H4 (cell line): ENCODE data around the gene TTL. TPM values are rescaled to one million over a fixed set of nuclear protein-coding genes. Genes with fewer than 3 reads are reported as not detected.
"Not testable (repeated sequence)": the region's sequence is repeated elsewhere in the genome, so short reads cannot be mapped to it uniquely, and the experiment has no call there.

ENCODE experiments used
- DNase-seq: peaks from one replicate; pipeline ENCODE4 v3.0.0-alpha.2; 2015; ENCODE audit warnings: low spot score
- total RNA-seq: library from RNA; depleted of rRNA; stranded (reverse); fragments of >200 nt; shearing (Covaris generic); gene quantifications from 2 replicates; pipeline ENCODE4 v1.2.3, GENCODE V29; 2014

TTL gene
- total RNA-seq, 1 experiment from 2014 or later = 32.9 TPM

DNA sequence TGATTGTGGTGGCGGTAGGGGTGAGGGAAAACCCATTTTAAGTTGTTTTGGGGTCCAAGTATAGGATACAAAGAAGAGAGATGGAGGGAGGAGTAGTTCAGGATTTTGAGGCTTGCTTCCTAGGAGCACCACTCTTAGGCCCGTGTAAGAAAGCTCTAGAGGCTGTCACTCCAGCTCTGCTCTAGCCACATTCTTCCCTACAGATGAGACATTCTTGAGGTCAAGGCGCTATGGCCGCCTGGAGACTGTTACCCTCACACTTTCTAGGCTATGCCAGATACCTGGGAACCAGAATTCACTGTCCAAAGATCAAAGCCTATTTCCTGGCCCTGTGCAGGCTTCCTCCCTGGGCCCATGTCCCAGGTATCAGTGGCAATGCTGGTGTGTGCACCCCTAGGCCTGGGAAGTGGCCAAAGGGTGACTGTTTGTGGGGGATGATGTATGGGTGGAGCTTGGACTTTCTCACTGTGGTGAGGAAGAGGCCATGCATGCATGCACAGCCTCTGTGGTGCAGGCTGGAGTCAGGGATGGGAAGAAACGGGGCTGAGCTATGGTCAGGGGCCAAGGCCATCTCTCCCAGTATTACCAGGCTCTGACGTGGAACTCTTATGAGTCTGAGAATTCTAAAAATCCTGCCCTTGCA, 7.0 kb upstream of the TTL start:
- DNase-seq = no peak

GRCh38 chr2:112476434-112476833, 5.5 kb upstream of the TTL start:
- DNase-seq = no peak

GRCh38 chr2:112480530-112481049, 1.4 kb upstream of the TTL start:
- no peak for DNase-seq

GRCh38 chr2:112481050-112481527, 867 bp upstream of the TTL start:
- peak; percentile 71 for DNase-seq

GRCh38 chr2:112482309-112483041, 519 bp downstream of the TTL start:
- no peak for DNase-seq

GRCh38 chr2:112483042-112483473, 1.1 kb downstream of the TTL start:
- peak; percentile 62 for DNase-seq

GRCh38 chr2:112483831-112484230, 1.9 kb downstream of the TTL start:
- no peak for DNase-seq

DNA sequence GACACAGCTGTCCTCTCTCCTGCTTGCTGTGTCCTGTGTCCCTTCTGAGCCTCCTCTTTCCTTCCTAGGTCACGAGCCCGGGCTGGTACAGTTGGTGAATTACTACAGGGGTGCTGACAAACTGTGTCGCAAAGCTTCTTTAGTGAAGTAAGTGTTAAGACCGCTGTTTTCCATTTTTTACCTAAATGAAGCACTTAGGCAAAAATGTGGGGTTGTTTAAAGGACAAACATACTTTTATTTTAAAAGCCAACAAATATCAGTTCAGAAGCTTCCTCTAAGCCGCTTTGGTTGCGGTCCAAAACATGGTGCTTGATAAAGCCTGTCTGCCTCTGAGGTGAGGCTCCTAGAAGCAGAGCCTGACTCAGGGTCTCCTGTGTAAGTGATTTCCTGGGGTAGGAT, 3.9 kb downstream of the TTL start:
- no peak for DNase-seq

- no peak for DNase-seq
These were observed 4.9 kb downstream of the TTL start for GRCh38 chr2:112486895-112487294.

- DNase-seq = no peak
These were observed 5.5 kb downstream of the TTL start for GRCh38 chr2:112487444-112487961.

GRCh38 chr2:112488201-112488600, 6.2 kb downstream of the TTL start:
- DNase-seq = no peak

DNA sequence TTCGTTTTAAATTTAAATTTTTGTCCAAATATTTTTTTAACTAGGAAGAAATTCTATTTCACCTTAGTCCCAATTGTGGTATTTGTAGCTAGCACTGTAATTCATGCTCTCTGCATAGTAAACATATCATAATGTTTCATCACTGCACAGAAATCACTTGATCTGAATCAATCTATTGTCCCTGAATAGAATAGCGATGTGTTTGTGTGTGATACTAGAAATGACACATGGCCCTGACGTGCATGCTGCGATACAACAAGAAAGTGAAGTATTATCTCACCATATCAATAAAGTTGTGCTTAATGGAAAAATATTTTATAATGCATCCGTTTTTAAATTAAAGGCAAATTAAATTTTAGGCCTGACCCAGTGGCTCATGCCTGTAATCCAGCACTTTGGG, 10.0 kb downstream of the TTL start:
- no peak for DNase-seq

DNA sequence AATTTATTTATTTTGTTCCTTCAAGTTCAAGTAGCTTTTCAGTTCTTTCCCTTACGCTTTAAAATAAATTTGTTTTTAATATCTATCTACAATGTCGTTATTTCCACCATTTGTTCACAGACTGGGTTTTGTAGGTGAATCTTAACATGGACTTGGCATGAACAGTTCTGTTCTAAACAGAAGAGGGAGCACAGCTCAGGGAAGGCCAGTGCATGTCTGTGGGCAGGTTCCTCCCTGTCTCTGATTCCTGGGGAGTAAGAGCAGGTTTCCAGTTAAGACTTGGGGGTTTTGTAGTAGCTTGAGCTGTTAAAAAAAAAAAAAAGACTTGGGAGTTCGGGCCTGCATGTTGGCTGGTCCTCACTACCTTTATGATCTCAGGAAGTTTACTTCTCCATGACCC, 11.1 kb downstream of the TTL start:
- DNase-seq = no peak

GRCh38 chr2:112493858-112494648, 12.1 kb downstream of the TTL start:
- no peak for DNase-seq

DNA sequence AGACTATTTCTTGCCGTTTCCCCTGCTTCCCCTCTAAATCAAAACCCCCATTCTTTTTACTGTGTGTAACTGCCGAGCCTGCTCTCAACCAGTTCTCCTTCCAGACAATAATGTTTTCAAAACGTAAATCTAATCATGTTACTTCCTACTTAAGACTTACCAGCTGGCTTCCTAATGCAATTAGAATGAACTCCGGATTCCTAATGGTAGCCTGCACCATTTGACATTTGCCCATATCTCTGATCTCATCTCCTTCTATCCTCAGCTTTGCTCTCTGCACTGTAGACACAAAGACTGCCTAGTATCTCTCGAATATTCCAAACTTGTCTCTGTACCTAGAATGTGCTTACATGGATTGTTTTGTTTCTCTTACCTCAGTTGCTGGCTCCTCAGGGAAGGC, 12.9 kb downstream of the TTL start:
- no peak for DNase-seq

- DNase-seq = not testable (repeated sequence)
These were observed 13.9 kb downstream of the TTL start for GRCh38 chr2:112495878-112496277.

GRCh38 chr2:112500850-112501484, 19.0 kb downstream of the TTL start:
- DNase-seq = not testable (repeated sequence)

- not testable (repeated sequence) for DNase-seq
These were observed 27.5 kb downstream of the TTL start for GRCh38 chr2:112509239-112509998.

- no peak for DNase-seq
These were observed 34.8 kb downstream of the TTL start for GRCh38 chr2:112516801-112517200.

GRCh38 chr2:112518807-112519206, 36.9 kb downstream of the TTL start:
- no peak for DNase-seq

- DNase-seq = no peak
These were observed 37.5 kb downstream of the TTL start for GRCh38 chr2:112519506-112519905.
